B cell (primary cell): ENCODE measurements around the gene ZNF804A. TPM values are rescaled to one million over a fixed set of nuclear protein-coding genes. Genes with fewer than 3 reads are reported as not detected.

Source experiments
- ATAC-seq: fragments of 200-7000 bp; cut with Tn5 transposase; one replicate; pipeline ENCODE4 v1.10.0; 2021; ENCODE audit warnings: low read depth, mild to moderate bottlenecking, moderate number of reproducible peaks, moderate library complexity
- CTCF ChIA-PET: fragments of 350-600 bp; sonication (Branson Sonifier 250); formaldehyde crosslinking; loops from one replicate; lab custom pipeline; 2021; ENCODE audit warnings: antibody characterized with exemption, inconsistent platforms; lab: Charles Lee
- POLR2A ChIA-PET: fragments of 350-600 bp; sonication (Branson Sonifier 250); formaldehyde crosslinking; loops from one replicate; lab custom pipeline; 2021; ENCODE audit warnings: antibody characterized with exemption; lab: Charles Lee
- DNase-seq: peaks from one replicate; pipeline ENCODE4 v3.0.0; 2013
- H2AFZ ChIP-seq: 2 replicates; pipeline ENCODE4 v1.6.1; 2012; ENCODE audit warnings: mild to moderate bottlenecking, low read depth, low read length; ENCODE audit not compliant: insufficient read depth, poor library complexity, severe bottlenecking
- H3K27ac ChIP-seq, 2 donors: 1 replicate in 1 of 2; 2 replicates in 1 of 2; pipeline ENCODE4 v1.5.1; 2012 to 2013; ENCODE audit warnings: low read length in 2 of 2, mild to moderate bottlenecking in 2 of 2, moderate library complexity in 1 of 2
- H3K27me3 ChIP-seq, 4 experiments: fragments of 200-600 bp in 1 of 4; sonication (generic) in 1 of 4; replicated peaks in 1 of 4; 1 replicate in 2 of 4; 2 replicates in 2 of 4; pipeline versions ENCODE4 v1.6.1 to v1.7.0; 2013 to 2016; ENCODE audit warnings: low read length in 3 of 4, mild to moderate bottlenecking in 2 of 4, mixed read lengths in 1 of 4, moderate library complexity in 1 of 4; ENCODE audit not compliant: insufficient read depth in 4 of 4, control insufficient read depth in 3 of 4; ENCODE audit errors: control extremely low read depth in 1 of 4
- H3K36me3 ChIP-seq, 2 experiments: replicated peaks in 1 of 2; 1 replicate in 1 of 2; 2 replicates in 1 of 2; pipeline versions ENCODE4 v1.6.1 to v1.7.1; 2013; ENCODE audit warnings: low read length in 1 of 2; ENCODE audit not compliant: insufficient read depth in 2 of 2, control insufficient read depth in 1 of 2; ENCODE audit errors: control extremely low read depth in 1 of 2, extremely low read depth in 1 of 2
- H3K4me1 ChIP-seq, 2 donors: fragments of 200-600 bp in 1 of 2; sonication (generic) in 1 of 2; 1 replicate in 1 of 2; 2 replicates in 1 of 2; pipeline versions ENCODE4 v1.5.1 to v1.6.1; 2013 to 2017; ENCODE audit warnings: low read length in 2 of 2; ENCODE audit not compliant: control insufficient read depth in 2 of 2, insufficient read depth in 2 of 2
- H3K4me2 ChIP-seq: replicated peaks from 2 replicates; pipeline ENCODE3; 2012; ENCODE audit warnings: mild to moderate bottlenecking, low read depth, low read length; ENCODE audit not compliant: poor library complexity, severe bottlenecking
- H3K4me3 ChIP-seq, 5 experiments: fragments of 200-600 bp in 1 of 5; sonication (generic) in 1 of 5; 1 replicate in 3 of 5; 2 replicates in 2 of 5; pipeline versions ENCODE4 v1.5.1 to v1.7.0; 2011 to 2016; ENCODE audit warnings: low read length in 4 of 5, mild to moderate bottlenecking in 4 of 5, low read depth in 2 of 5, control low read depth in 1 of 5, moderate library complexity in 1 of 5; ENCODE audit not compliant: insufficient read depth in 1 of 5; ENCODE audit errors: control extremely low read depth in 1 of 5, extremely low read depth in 1 of 5
- H3K79me2 ChIP-seq: fragments of 200-600 bp; sonication (generic); one replicate; pipeline ENCODE4 v1.6.0; 2016; ENCODE audit warnings: low read length; ENCODE audit not compliant: control insufficient read depth, insufficient read depth
- H3K9ac ChIP-seq: fragments of 200-600 bp; sonication (generic); 2 replicates; pipeline ENCODE4 v1.6.1; 2017; ENCODE audit warnings: mild to moderate bottlenecking, low read length, moderate library complexity
- H3K9me3 ChIP-seq, 3 donors: one replicate each; pipeline versions ENCODE4 v1.6.1 to v1.7.1; 2013; ENCODE audit warnings: low read length in 2 of 3; ENCODE audit not compliant: control insufficient read depth in 2 of 3, insufficient read depth in 1 of 3; ENCODE audit errors: control extremely low read depth in 1 of 3
- H4K20me1 ChIP-seq: 2 replicates; pipeline ENCODE4 v1.6.0; 2012; ENCODE audit warnings: mild to moderate bottlenecking, low read length; ENCODE audit not compliant: insufficient read depth, control insufficient read depth, poor library complexity, severe bottlenecking
- H3K27ac Mint-ChIP-seq: one replicate; pipeline ENCODE4 v1.8.0; 2021; ENCODE audit warnings: mixed read lengths
- H3K27me3 Mint-ChIP-seq: one replicate; pipeline ENCODE4 v1.8.0; 2021; ENCODE audit warnings: mixed read lengths
- H3K4me1 Mint-ChIP-seq: one replicate; pipeline ENCODE4 v1.8.0; 2021; ENCODE audit warnings: mixed read lengths
- H3K4me3 Mint-ChIP-seq: one replicate; pipeline ENCODE4 v1.8.0; 2021; ENCODE audit warnings: mixed read lengths
- H3K9me3 Mint-ChIP-seq: one replicate; pipeline ENCODE4 v1.8.0; 2022; ENCODE audit warnings: mixed read lengths; ENCODE audit not compliant: insufficient read depth
- EZH2 ChIP-seq: IDR thresholded peaks from 2 replicates; pipeline ENCODE4 v1.6.1; 2012; ENCODE audit warnings: borderline replicate concordance, low read depth, mild to moderate bottlenecking, moderate library complexity, low read length; ENCODE audit not compliant: insufficient read depth, poor library complexity, severe bottlenecking
- WGBS: methylation state at CpG from one replicate; pipeline ENCODE4 v1.1.5; 2013; ENCODE audit warnings: missing lambda C conversion rate; ENCODE audit not compliant: insufficient coverage; 5-methylcytosine and 5-hydroxymethylcytosine counted together
- intact Hi-C: fragments of 100-400 bp; cut with micrococcal nuclease; formaldehyde crosslinking; loops from one replicate; pipeline ENCODE4 v1.10.0; 2022
- polyA plus RNA-seq: library from polyadenylated mRNA; depleted of rRNA; stranded (reverse); fragments of >200 nt; gene quantifications from 2 replicates; pipeline ENCODE4 v1.2.3, GENCODE V29; 2012
- total RNA-seq, 2 donors: library from RNA; stranded (reverse); fragments of 120-200 nt in 1 of 2; gene quantifications; 1 replicate in 1 of 2; 2 replicates in 1 of 2; pipeline versions ENCODE4 v1.2.3 to v1.2.4, GENCODE V29; 2013 to 2022
- TF ChIP-seq, protein P1 (sequence below): fragments of 200-600 bp; IDR thresholded peaks from one replicate; pipeline ENCODE4 v1.8.0; 2022; ENCODE audit warnings: antibody characterized with exemption, mild to moderate bottlenecking

Gene ZNF804A
- total and polyA plus RNA-seq, 2 donors (not counting 1 experiment from before 2014, with no cell fraction given), result 1.2 to 2.4 TPM

DNA sequence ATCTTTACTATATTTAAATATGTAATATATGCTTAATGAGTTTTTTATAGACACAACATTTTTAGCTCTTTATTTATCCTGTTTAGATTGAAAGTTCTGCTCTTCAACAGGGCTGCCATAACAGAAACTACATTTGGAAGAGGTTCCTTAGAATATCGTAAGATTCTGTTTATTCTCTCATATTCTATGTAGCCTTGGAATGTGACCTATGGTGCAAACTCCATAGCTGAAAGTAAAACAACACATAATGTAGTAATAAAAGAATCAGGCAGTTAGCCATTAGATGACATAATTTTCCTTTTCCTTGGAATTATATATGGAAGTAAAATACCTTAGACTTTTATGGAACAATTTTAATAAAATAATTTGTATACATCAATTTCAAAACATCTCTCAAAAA is 91.3 kb downstream of the ZNF804A start:
- no peak overlapping the region for H3K27ac Mint-ChIP-seq
- ATAC-seq, result no peak
- Histone ChIP-seq H3K4me3 (no peak overlapping the region), H3K4me2 (no peak overlapping the region), H2AFZ (no peak overlapping the region), H3K27ac (no peak overlapping the region), H3K9me3 (no peaks in the 10 kb centered on the region), H4K20me1 (no peaks in the 10 kb centered on the region), H3K79me2 (no peaks in the 10 kb centered on the region), H3K27me3 (no peaks in the 10 kb centered on the region), H3K36me3 (no peaks in the 10 kb centered on the region), H3K4me1 (no peaks in the 10 kb centered on the region), H3K9ac (no peak overlapping the region)
- H3K27me3 Mint-ChIP-seq, result no peaks in the 10 kb centered on the region
- H3K9me3 Mint-ChIP-seq, result no peaks in the 10 kb centered on the region
- no peak overlapping the region for H3K4me3 Mint-ChIP-seq
- no peak for DNase-seq
- POLR2A ChIA-PET, result no interaction called here
- peaks cover 4% of the 10 kb centered on the region for H3K4me1 Mint-ChIP-seq
- intact Hi-C loops, result no loop called here
- TF ChIP-seq, protein P1, sequence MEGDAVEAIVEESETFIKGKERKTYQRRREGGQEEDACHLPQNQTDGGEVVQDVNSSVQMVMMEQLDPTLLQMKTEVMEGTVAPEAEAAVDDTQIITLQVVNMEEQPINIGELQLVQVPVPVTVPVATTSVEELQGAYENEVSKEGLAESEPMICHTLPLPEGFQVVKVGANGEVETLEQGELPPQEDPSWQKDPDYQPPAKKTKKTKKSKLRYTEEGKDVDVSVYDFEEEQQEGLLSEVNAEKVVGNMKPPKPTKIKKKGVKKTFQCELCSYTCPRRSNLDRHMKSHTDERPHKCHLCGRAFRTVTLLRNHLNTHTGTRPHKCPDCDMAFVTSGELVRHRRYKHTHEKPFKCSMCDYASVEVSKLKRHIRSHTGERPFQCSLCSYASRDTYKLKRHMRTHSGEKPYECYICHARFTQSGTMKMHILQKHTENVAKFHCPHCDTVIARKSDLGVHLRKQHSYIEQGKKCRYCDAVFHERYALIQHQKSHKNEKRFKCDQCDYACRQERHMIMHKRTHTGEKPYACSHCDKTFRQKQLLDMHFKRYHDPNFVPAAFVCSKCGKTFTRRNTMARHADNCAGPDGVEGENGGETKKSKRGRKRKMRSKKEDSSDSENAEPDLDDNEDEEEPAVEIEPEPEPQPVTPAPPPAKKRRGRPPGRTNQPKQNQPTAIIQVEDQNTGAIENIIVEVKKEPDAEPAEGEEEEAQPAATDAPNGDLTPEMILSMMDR, result no peak
- no peak for TF ChIP-seq EZH2
- CTCF ChIA-PET, result no interaction called here
- no CpG with 5 or more reads among the region's 1 CpG for WGBS

DNA sequence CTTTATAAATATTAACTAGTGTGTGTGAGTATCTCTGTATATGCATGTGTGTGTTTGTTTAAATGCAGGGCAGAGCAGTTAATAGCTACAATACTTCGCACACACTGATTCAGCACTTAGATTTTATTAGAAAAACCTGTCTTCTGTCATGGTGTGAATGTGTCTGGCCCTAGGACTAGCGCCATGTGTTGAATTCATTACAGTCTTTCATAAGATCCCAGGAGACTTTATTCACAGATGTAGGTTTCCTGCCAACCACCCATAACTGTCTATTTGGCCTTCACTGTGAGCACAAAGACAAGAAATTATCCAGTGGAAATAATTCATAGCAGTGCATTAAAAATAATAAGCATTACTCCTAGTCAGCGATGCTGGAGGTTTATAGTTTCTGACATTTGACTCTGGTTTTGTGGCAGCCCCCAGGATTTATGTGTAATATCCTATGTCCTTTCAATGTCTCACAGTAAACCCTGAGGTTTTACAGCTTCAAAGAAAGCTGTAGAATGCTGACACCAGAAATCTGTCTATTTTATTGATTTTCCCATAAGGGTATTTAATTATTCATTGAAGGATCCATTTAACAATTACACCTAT is 93.9 kb downstream of the ZNF804A start:
- Histone ChIP-seq H3K9me3 (no peaks in the 10 kb centered on the region), H2AFZ (no peak overlapping the region), H3K4me1 (no peaks in the 10 kb centered on the region), H3K79me2 (no peaks in the 10 kb centered on the region), H3K36me3 (no peaks in the 10 kb centered on the region), H3K9ac (no peak overlapping the region), H3K27ac (no peak overlapping the region), H3K4me2 (no peak overlapping the region), H3K4me3 (no peak overlapping the region), H4K20me1 (no peaks in the 10 kb centered on the region), H3K27me3 (no peaks in the 10 kb centered on the region)
- ATAC-seq (no peak), DNase-seq (no peak)
- CTCF ChIA-PET, result no interaction called here
- POLR2A ChIA-PET, result no interaction called here
- WGBS, result no CpG with 5 or more reads among the region's 3 CpGs
- Mint-ChIP-seq H3K27me3 (no peaks in the 10 kb centered on the region), H3K27ac (no peak overlapping the region), H3K4me1 (no peaks in the 10 kb centered on the region), H3K9me3 (no peaks in the 10 kb centered on the region), H3K4me3 (no peak overlapping the region)
- no peak for TF ChIP-seq EZH2
- TF ChIP-seq, protein P1, result no peak
- intact Hi-C loops, result no loop called here
